Stimulated activated CD8-positive, alpha-beta memory T cell treated with anti-CD3 and anti-CD28 coated beads, Interleukin-7, amount 100 ng/mL, for 48 hours (primary cell): ENCODE data around the gene USP17L12.
"Not testable (repeated sequence)": the region's sequence is repeated elsewhere in the genome, so short reads cannot be mapped to it uniquely, and the experiment has no call there.

Source experiments
- DNase-seq, 2 donors: peaks; one replicate each; pipeline ENCODE4 v3.0.0-alpha.2; 2020; ENCODE audit warnings: low read depth in 1 of 2; ENCODE audit errors: extremely low read depth in 1 of 2

Gene USP17L12

DNA sequence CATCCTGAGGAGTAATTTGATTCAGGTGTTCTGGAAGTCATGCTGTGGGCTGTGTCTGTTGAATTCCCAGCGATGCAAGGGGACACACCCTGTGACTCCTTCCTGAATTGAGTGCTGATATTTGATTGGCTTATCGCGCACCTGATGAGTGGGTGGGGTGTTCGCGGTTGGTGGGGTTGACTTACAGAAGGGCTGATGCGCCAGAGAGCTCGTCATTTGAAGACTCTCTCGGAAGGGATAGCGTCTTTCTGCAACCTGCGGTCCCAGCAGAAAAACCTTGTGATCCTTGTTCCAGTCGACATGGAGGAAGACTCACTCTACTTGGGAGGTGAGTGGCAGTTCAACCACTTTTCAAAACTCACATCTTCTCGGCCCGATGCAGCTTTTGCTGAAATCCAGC is at the start of gene USP17L12:
Gene USP17L12, plus strand, starts transcription at position 301 of the 400 bp plus-strand sequence. Its CDS starts 0 bp downstream, at position 301.
- not testable (repeated sequence) for DNase-seq

GRCh38 chr4:9210357-9210756 is 9.6 kb upstream of the USP17L12 start, which contains the start of gene USP17L10:
Gene USP17L10, plus strand, starts transcription at chr4:9210657. Its CDS starts 0 bp downstream, at chr4:9210657.
- not testable (repeated sequence) for DNase-seq

DNA sequence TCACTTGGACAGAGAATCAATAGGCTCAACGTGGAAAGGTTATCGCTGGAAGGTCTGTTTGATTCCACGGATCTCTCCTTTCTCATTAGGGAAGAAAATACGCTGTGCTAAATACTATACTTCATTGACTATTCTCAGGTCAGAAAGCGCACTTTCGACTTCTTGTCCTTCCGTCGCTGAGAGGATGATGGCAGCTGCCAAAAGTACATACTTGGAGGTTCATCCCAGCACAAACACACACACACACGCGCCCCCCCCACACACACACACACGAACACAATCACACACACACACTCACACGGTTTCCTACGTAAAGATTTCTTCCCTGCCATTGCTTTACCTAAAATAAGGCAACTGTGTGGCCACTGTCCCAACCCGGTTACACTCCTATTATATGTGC is 5.3 kb upstream of the USP17L12 start:
- DNase-seq, result not testable (repeated sequence)

GRCh38 chr4:9215105-9215504 is 4.8 kb upstream of the USP17L12 start, which contains the start of gene USP17L11:
Gene USP17L11, plus strand, starts transcription at chr4:9215405. Its CDS starts 0 bp downstream, at chr4:9215405.
- not testable (repeated sequence) for DNase-seq

GRCh38 chr4:9224596-9224995 is 4.6 kb downstream of the USP17L12 start, which contains the start of gene USP17L13:
Gene USP17L13, plus strand, starts transcription at chr4:9224896. Its CDS starts 0 bp downstream, at chr4:9224896.
- not testable (repeated sequence) for DNase-seq

GRCh38 chr4:9230249-9230648 is 10.3 kb downstream of the USP17L12 start:
- not testable (repeated sequence) for DNase-seq

GRCh38 chr4:9234085-9234484 is 14.1 kb downstream of the USP17L12 start, which contains the start of gene USP17L15:
Gene USP17L15, plus strand, starts transcription at chr4:9234385. Its CDS starts 0 bp downstream, at chr4:9234385.
- DNase-seq, result not testable (repeated sequence)

DNA sequence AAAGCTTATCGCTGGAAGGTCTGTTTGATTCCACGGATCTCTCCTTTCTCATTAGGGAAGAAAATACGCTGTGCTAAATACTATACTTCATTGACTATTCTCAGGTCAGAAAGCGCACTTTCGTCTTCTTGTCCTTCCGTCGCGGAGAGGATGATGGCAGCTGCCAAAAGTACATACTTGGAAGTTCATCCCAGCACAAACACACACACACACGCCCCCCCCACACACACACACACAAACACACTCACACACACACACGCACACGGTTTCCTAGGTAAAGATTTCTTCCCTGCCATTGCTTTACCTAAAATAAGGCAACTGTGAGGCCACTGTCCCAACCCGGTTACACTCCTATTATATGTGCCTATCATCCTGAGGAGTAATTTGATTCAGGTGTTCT is 18.5 kb downstream of the USP17L12 start:
- DNase-seq, result not testable (repeated sequence)

- DNase-seq, result not testable (repeated sequence)
Measured at GRCh38 chr4:9243579-9243978, 23.6 kb downstream of the USP17L12 start, which contains the start of gene USP17L17. Gene USP17L17, plus strand, starts transcription at chr4:9243879. Its CDS starts 0 bp downstream, at chr4:9243879.

DNA sequence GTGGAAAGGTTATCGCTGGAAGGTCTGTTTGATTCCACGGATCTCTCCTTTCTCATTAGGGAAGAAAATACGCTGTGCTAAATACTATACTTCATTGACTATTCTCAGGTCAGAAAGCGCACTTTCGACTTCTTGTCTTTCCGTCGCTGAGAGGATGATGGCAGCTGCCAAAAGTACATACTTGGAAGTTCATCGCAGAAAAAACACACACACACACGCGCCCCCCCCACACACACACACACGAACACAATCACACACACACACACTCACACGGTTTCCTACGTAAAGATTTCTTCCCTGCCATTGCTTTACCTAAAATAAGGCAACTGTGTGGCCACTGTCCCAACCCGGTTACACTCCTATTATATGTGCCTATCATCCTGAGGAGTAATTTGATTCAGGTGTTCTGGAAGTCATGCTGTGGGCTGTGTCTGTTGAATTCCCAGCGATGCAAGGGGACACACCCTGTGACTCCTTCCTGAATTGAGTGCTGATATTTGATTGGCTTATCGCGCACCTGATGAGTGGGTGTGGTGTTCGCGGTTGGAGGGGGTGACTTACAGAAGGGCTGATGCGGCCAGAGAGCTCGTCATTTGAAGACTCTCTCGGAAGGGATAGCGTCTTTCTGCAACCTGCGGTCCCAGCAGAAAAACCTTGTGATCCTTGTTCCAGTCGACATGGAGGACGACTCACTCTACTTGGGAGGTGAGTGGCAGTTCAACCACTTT is 28.2 kb downstream of the USP17L12 start, which contains the start of gene USP17L18:
Gene USP17L18, plus strand, starts transcription at position 678 of the 728 bp plus-strand sequence. Its CDS starts 0 bp downstream, at position 678.
- not testable (repeated sequence) for DNase-seq

DNA sequence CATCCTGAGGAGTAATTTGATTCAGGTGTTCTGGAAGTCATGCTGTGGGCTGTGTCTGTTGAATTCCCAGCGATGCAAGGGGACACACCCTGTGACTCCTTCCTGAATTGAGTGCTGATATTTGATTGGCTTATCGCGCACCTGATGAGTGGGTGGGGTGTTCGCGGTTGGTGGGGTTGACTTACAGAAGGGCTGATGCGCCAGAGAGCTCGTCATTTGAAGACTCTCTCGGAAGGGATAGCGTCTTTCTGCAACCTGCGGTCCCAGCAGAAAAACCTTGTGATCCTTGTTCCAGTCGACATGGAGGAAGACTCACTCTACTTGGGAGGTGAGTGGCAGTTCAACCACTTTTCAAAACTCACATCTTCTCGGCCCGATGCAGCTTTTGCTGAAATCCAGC is 33.1 kb downstream of the USP17L12 start, which contains the start of gene USP17L19:
Gene USP17L19, plus strand, starts transcription at position 301 of the 400 bp plus-strand sequence. Its CDS starts 0 bp downstream, at position 301.
- DNase-seq, result not testable (repeated sequence)

- not testable (repeated sequence) for DNase-seq
Measured at GRCh38 chr4:9257824-9258223, 37.9 kb downstream of the USP17L12 start, which contains the start of gene USP17L20. Gene USP17L20, plus strand, starts transcription at chr4:9258124. Its CDS starts 0 bp downstream, at chr4:9258124.

DNA sequence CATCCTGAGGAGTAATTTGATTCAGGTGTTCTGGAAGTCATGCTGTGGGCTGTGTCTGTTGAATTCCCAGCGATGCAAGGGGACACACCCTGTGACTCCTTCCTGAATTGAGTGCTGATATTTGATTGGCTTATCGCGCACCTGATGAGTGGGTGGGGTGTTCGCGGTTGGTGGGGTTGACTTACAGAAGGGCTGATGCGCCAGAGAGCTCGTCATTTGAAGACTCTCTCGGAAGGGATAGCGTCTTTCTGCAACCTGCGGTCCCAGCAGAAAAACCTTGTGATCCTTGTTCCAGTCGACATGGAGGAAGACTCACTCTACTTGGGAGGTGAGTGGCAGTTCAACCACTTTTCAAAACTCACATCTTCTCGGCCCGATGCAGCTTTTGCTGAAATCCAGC is 42.6 kb downstream of the USP17L12 start, which contains the start of gene USP17L21:
Gene USP17L21, plus strand, starts transcription at position 301 of the 400 bp plus-strand sequence. Its CDS starts 0 bp downstream, at position 301.
- not testable (repeated sequence) for DNase-seq

GRCh38 chr4:9267319-9267718 is 47.4 kb downstream of the USP17L12 start, which contains the start of gene USP17L22:
Gene USP17L22, plus strand, starts transcription at chr4:9267619. Its CDS starts 0 bp downstream, at chr4:9267619.
- not testable (repeated sequence) for DNase-seq
